ENCODE results near the gene TYW3.

The TYW3 gene

DNA sequence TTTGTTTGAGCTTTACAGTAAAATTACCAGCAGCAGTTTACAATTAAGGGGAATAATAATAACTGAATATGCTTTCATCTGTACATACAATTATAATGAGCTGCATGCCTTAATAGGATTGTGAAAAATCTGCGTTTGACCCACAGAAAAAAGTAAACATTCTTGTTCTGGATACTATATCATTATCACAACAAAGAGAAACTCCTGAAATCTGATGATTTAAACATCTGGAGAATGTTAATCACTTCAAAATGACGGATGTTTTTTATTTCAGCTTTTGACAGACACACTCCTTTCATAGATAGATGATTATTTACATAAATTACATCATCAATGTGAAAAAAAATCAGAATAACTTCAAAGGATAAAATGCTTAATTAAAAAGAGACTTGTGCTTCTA, 58.5 kb downstream of the TYW3 start:
- DNase-seq (ENCODE audit: low read depth), result no peak

- no peak for DNase-seq (ENCODE audit: low read depth)
Observed at GRCh38 chr1:74799119-74799657, 66.2 kb downstream of the TYW3 start.

- no peak for DNase-seq (ENCODE audit: low read depth)
Observed at GRCh38 chr1:74811436-74812179, 78.7 kb downstream of the TYW3 start.

GRCh38 chr1:74812180-74812541, 79.2 kb downstream of the TYW3 start:
- no peak for DNase-seq (ENCODE audit: low read depth)

All from GM04504 (cell line).